SU-DHL-6 (cell line): ENCODE measurements around the gene SPEF2.

Experiments used
- H2AFZ ChIP-seq: fragments of 200-600 bp; sonication (generic); 2 replicates; pipeline ENCODE4 v1.6.1; 2014; ENCODE audit warnings: low read depth, mild to moderate bottlenecking, moderate library complexity, mixed read lengths, antibody characterized with exemption, low read length; ENCODE audit not compliant: severe bottlenecking
- H3F3A ChIP-seq: fragments of 200-600 bp; shearing (Covaris generic); 2 replicates; pipeline ENCODE4 v1.6.0; 2016; ENCODE audit warnings: antibody characterized with exemption, mild to moderate bottlenecking; ENCODE audit not compliant: insufficient read depth
- H3K27ac ChIP-seq: fragments of 200-600 bp; sonication (generic); 2 replicates; pipeline ENCODE4 v1.5.1; 2016; ENCODE audit warnings: low read depth, mild to moderate bottlenecking, low read length, moderate library complexity, mixed read lengths
- H3K27me3 ChIP-seq: fragments of 200-600 bp; sonication (generic), shearing (Covaris generic); 2 replicates; pipeline ENCODE4 v1.6.0; 2014; ENCODE audit warnings: mild to moderate bottlenecking, low read length
- H3K36me3 ChIP-seq: fragments of 200-600 bp; sonication (generic); 2 replicates; pipeline ENCODE4 v1.6.1; 2014; ENCODE audit warnings: mild to moderate bottlenecking, low read length, mixed read lengths
- H3K4me2 ChIP-seq: fragments of 300-600, 200-600 bp; shearing (Covaris generic), sonication (generic); 2 replicates; pipeline ENCODE4 v1.6.0; 2014; ENCODE audit warnings: low read length, low read depth, mild to moderate bottlenecking; ENCODE audit not compliant: poor library complexity, severe bottlenecking
- H3K4me3 ChIP-seq: fragments of 200-600 bp; sonication (generic); 2 replicates; pipeline ENCODE4 v1.5.1; 2014; ENCODE audit warnings: antibody characterized with exemption, low read length, mild to moderate bottlenecking, mixed read lengths; ENCODE audit not compliant: insufficient read depth, poor library complexity, severe bottlenecking
- H3K79me2 ChIP-seq: fragments of 200-600 bp; sonication (generic); 2 replicates; pipeline ENCODE4 v1.6.1; 2014; ENCODE audit warnings: mild to moderate bottlenecking, low read length, moderate library complexity; ENCODE audit not compliant: insufficient read depth
- H3K9ac ChIP-seq: fragments of 200-600 bp; sonication (generic); 2 replicates; pipeline ENCODE4 v1.7.0; 2014; ENCODE audit warnings: mild to moderate bottlenecking, low read length
- H3K9me2 ChIP-seq: fragments of 200-600 bp; sonication (generic); replicated peaks from 2 replicates; pipeline ENCODE4 v1.6.1; 2014; ENCODE audit warnings: low read length; ENCODE audit not compliant: insufficient read depth
- H3K9me3 ChIP-seq: fragments of 200-600 bp; sonication (generic); 2 replicates; pipeline ENCODE4 v1.6.1; 2014; ENCODE audit warnings: low read length, mixed read lengths; ENCODE audit not compliant: insufficient read depth
- H4K20me1 ChIP-seq: fragments of 200-600 bp; sonication (generic); 2 replicates; pipeline ENCODE4 v1.6.1; 2014; ENCODE audit warnings: low read depth, mild to moderate bottlenecking, antibody characterized with exemption, low read length, moderate library complexity, mixed read lengths
- CTCF ChIP-seq: fragments of 200-600 bp; sonication (generic); IDR thresholded peaks from one replicate; pipeline ENCODE4 v1.5.1; 2017; ENCODE audit warnings: antibody characterized with exemption, mild to moderate bottlenecking, low read length, moderate library complexity; ENCODE audit not compliant: insufficient read depth, poor library complexity, severe bottlenecking
- EZH2phosphoT487 ChIP-seq: fragments of 200-600 bp; sonication (generic), shearing (Covaris generic); conservative IDR thresholded peaks from 2 replicates; pipeline ENCODE4 v1.6.1; 2018; ENCODE audit warnings: mild to moderate bottlenecking, antibody characterized with exemption, low read length, moderate library complexity, mixed read lengths

The SPEF2 gene

GRCh38 chr5:35626553-35626952, 8.9 kb downstream of the SPEF2 start:
- TF ChIP-seq CTCF (no peak), EZH2phosphoT487 (no peak)
- Histone ChIP-seq H3K27me3 (no peaks in the 10 kb centered on the region), H3K9me3 (no peaks in the 10 kb centered on the region), H3K36me3 (no peaks in the 10 kb centered on the region), H3K4me3 (no peak overlapping the region), H2AFZ (no peak overlapping the region), H3K79me2 (no peaks in the 10 kb centered on the region), H3F3A (no peaks in the 10 kb centered on the region), H3K9me2 (no peaks in the 10 kb centered on the region), H3K9ac (no peak overlapping the region), H3K27ac (no peak overlapping the region), H3K4me2 (no peak overlapping the region), H4K20me1 (no peaks in the 10 kb centered on the region)

- H3K27ac ChIP-seq = no peak overlapping the region
- H3K9me3 ChIP-seq = no peaks in the 10 kb centered on the region
- H3K27me3 ChIP-seq = no peaks in the 10 kb centered on the region
- no peaks in the 10 kb centered on the region for H3F3A ChIP-seq
- TF ChIP-seq CTCF (no peak), EZH2phosphoT487 (no peak)
- H3K9ac ChIP-seq = no peak overlapping the region
- H4K20me1 ChIP-seq = no peaks in the 10 kb centered on the region
- H3K36me3 ChIP-seq = no peaks in the 10 kb centered on the region
- H3K79me2 ChIP-seq = no peaks in the 10 kb centered on the region
- no peaks in the 10 kb centered on the region for H3K9me2 ChIP-seq
- no peak overlapping the region for H2AFZ ChIP-seq
- H3K4me3 ChIP-seq = no peak overlapping the region
- no peak overlapping the region for H3K4me2 ChIP-seq
Observed at GRCh38 chr5:35634326-35634725, 16.7 kb downstream of the SPEF2 start.

GRCh38 chr5:35640623-35641022, 23.0 kb downstream of the SPEF2 start:
- H3K9ac ChIP-seq = no peak overlapping the region
- no peaks in the 10 kb centered on the region for H3F3A ChIP-seq
- no peak overlapping the region for H3K4me3 ChIP-seq
- no peaks in the 10 kb centered on the region for H3K36me3 ChIP-seq
- H2AFZ ChIP-seq = no peak overlapping the region
- H3K27me3 ChIP-seq = no peaks in the 10 kb centered on the region
- H3K4me2 ChIP-seq = no peak overlapping the region
- no peaks in the 10 kb centered on the region for H3K9me2 ChIP-seq
- H3K79me2 ChIP-seq = no peaks in the 10 kb centered on the region
- no peaks in the 10 kb centered on the region for H3K9me3 ChIP-seq
- TF ChIP-seq CTCF = no peak
- TF ChIP-seq EZH2phosphoT487 = no peak
- H4K20me1 ChIP-seq = no peaks in the 10 kb centered on the region
- no peak overlapping the region for H3K27ac ChIP-seq

- no peaks in the 10 kb centered on the region for H3F3A ChIP-seq
- no peak overlapping the region for H2AFZ ChIP-seq
- TF ChIP-seq CTCF (no peak), EZH2phosphoT487 (no peak)
- no peaks in the 10 kb centered on the region for H3K79me2 ChIP-seq
- no peaks in the 10 kb centered on the region for H3K9me2 ChIP-seq
- H3K4me2 ChIP-seq = no peak overlapping the region
- H3K27me3 ChIP-seq = no peaks in the 10 kb centered on the region
- H3K36me3 ChIP-seq = no peaks in the 10 kb centered on the region
- no peaks in the 10 kb centered on the region for H4K20me1 ChIP-seq
- no peak overlapping the region for H3K4me3 ChIP-seq
- no peak overlapping the region for H3K27ac ChIP-seq
- no peak overlapping the region for H3K9ac ChIP-seq
- H3K9me3 ChIP-seq = no peaks in the 10 kb centered on the region
Observed at GRCh38 chr5:35644543-35644942, 26.9 kb downstream of the SPEF2 start.
